ENCODE measurements around the gene RFX4. TPM values are rescaled to one million over a fixed set of nuclear protein-coding genes. Genes with fewer than 3 reads are reported as not detected.

Gene RFX4
- total and polyA plus RNA-seq, 2 of the 13 experiments (the other 11 are each of a cell fraction or from before 2014, with no cell fraction given) = not detected

GRCh38 chr12:106595268-106595667 lies 12.5 kb downstream of the RFX4 start (continued):
- TF ChIP-seq ZNF580 (CRISPR knock-in tag; IDR thresholded peaks at IDR 0.05; ENCODE audit: borderline replicate concordance, low read depth) (no peak), ZNF282 (IDR thresholded peaks at IDR 0.05; ENCODE audit: partially characterized antibody) (no peak), SP140L (CRISPR knock-in tag; IDR thresholded peaks at IDR 0.05; ENCODE audit: borderline replicate concordance) (no peak), ZNF549 (CRISPR knock-in tag; IDR thresholded peaks at IDR 0.05) (no peak)

GRCh38 chr12:106598003-106598402 lies 15.2 kb downstream of the RFX4 start:
- H3K4me1 ChIP-seq (ENCODE audit: insufficient read depth, low read length) = peaks cover 12% of the 10 kb centered on the region; the same call in 1 of the 2 replicates
- H3K36me3 ChIP-seq (replicated peaks in 1 of 2; ENCODE audit: control insufficient read depth in 1 of 2, insufficient read depth in 2 of 2, low read length in 2 of 2) = no peaks in the 10 kb centered on the region
- FAIRE-seq = no peak
- no peak overlapping the region for H3K27ac ChIP-seq (ENCODE audit: extremely low read length, insufficient read depth, low read length)
- ChIA-PET CTCF (ENCODE audit: low intra/inter-chr PET ratio, low total read pairs) (no interaction called here), POLR2A (no interaction called here)
- no peak for ATAC-seq
- H2AFZ ChIP-seq (ENCODE audit: low read length) = no peak overlapping the region
- in situ Hi-C loops (cut with HindIII; ENCODE audit: extremely low pct_ligation_motif_present, low pct_unique_long_range_greater_than_20kb) = no loop called here
- no TSS peak for BruUV-seq (replicated peaks)
- H3K4me3 ChIP-seq (replicated peaks in 1 of 3; ENCODE audit: insufficient read depth in 1 of 3, low read depth in 2 of 3, low read length in 3 of 3) = no peak overlapping the region
- DNase-seq (ENCODE audit: low spot score) = no peak
- intact Hi-C loops (cut with micrococcal nuclease; ENCODE audit: unreplicated experiment) = no loop called here
- no peaks in the 10 kb centered on the region for H3K9me3 ChIP-seq (ENCODE audit: low read length)
- H3K9ac ChIP-seq (ENCODE audit: insufficient read depth, low read depth, low read length) = no peak overlapping the region
- H3K4me2 ChIP-seq (ENCODE audit: low read depth, low read length) = no peak overlapping the region
- H3K27me3 ChIP-seq (ENCODE audit: control insufficient read depth in 1 of 2, insufficient read depth in 2 of 2, low read length in 2 of 2) = peaks cover 0 to 27% of the 10 kb centered on the region in 2 experiments; a peak in 3 of 5 replicates
- WGBS (ENCODE audit: low lambda C conversion rate) = 31% methylated on average over 5 of the region's 5 CpGs
- no peaks in the 10 kb centered on the region for H3K79me2 ChIP-seq (ENCODE audit: insufficient read depth, low read length)
- no peaks in the 10 kb centered on the region for H4K20me1 ChIP-seq (ENCODE audit: insufficient read depth, low read length)
- no peak for TF ChIP-seq DRAP1 (CRISPR knock-in tag; IDR thresholded peaks at IDR 0.05)
- no peak for TF ChIP-seq SIX1 (CRISPR knock-in tag; IDR thresholded peaks at IDR 0.05; ENCODE audit: borderline replicate concordance)
- TF ChIP-seq ZNF263 (CRISPR knock-in tag; IDR thresholded peaks at IDR 0.05) = no peak
- no peak for TF ChIP-seq ZNF138 (CRISPR knock-in tag; IDR thresholded peaks at IDR 0.05; ENCODE audit: low read depth)
- TF ChIP-seq TCF7 (IDR thresholded peaks at IDR 0.05; ENCODE audit: low read depth) = no peak
- TF ChIP-seq ZNF329 (CRISPR knock-in tag; IDR thresholded peaks at IDR 0.05; ENCODE audit: low read depth) = no peak
- TF ChIP-seq DZIP1 (CRISPR knock-in tag; IDR thresholded peaks at IDR 0.05) = no peak
- no peak for TF ChIP-seq SMAD3 (CRISPR knock-in tag; IDR thresholded peaks at IDR 0.05)
- no peak for TF ChIP-seq FIP1L1 (IDR thresholded peaks at IDR 0.05; ENCODE audit: borderline replicate concordance, insufficient read depth, low read depth, low read length)
- no peak for TF ChIP-seq ZNF513 (CRISPR knock-in tag; conservative IDR thresholded peaks at IDR 0.05)
- TF ChIP-seq AFF4 (CRISPR knock-in tag; IDR thresholded peaks at IDR 0.05) = no peak
- TF ChIP-seq ZNF282 (IDR thresholded peaks at IDR 0.05; ENCODE audit: partially characterized antibody) = no peak
